Stimulated activated CD4-positive, alpha-beta T cell treated with anti-CD3 and anti-CD28 coated beads, TNF-alpha, amount 100 ng/mL, for 24 hours (primary cell): Measurements from ENCODE around the gene MARS1.

Experiments
- DNase-seq, 3 experiments: peaks; one replicate each; pipeline ENCODE4 v3.0.0-alpha.2; 2020; ENCODE audit warnings: low read depth in 3 of 3

MARS1 gene

GRCh38 chr12:57458665-57459054, 29.2 kb upstream of the MARS1 start:
- no peak for DNase-seq

GRCh38 chr12:57459055-57459749, 28.7 kb upstream of the MARS1 start:
- peak; percentile 86 to 96 (median 94) for DNase-seq

GRCh38 chr12:57459750-57460467, 28.0 kb upstream of the MARS1 start, which contains the start of gene GLI1:
Gene GLI1, plus strand, starts transcription at chr12:57459785. Its CDS starts 3,907 bp downstream, at chr12:57463692.
- DNase-seq, result no peak

GRCh38 chr12:57460468-57460784, 27.4 kb upstream of the MARS1 start:
- DNase-seq, result no peak

- DNase-seq, result no peak
These were observed 27.0 kb upstream of the MARS1 start for GRCh38 chr12:57460841-57461275.

GRCh38 chr12:57461276-57461916, 26.5 kb upstream of the MARS1 start:
- DNase-seq, result no peak

GRCh38 chr12:57461917-57462250, 26.0 kb upstream of the MARS1 start:
- DNase-seq, result no peak

- peak; percentile 78 to 90 (median 90) for DNase-seq
These were observed 25.5 kb upstream of the MARS1 start for GRCh38 chr12:57462251-57462911.

GRCh38 chr12:57462912-57463253, 25.0 kb upstream of the MARS1 start:
- no peak for DNase-seq

- DNase-seq, result no peak
These were observed 23.3 kb upstream of the MARS1 start for GRCh38 chr12:57464569-57464968.

GRCh38 chr12:57465030-57465746, 22.7 kb upstream of the MARS1 start:
- no peak for DNase-seq

- DNase-seq, result no peak
These were observed 21.9 kb upstream of the MARS1 start for GRCh38 chr12:57465747-57466505.

- DNase-seq, result no peak
These were observed 20.5 kb upstream of the MARS1 start for GRCh38 chr12:57467212-57467874.

GRCh38 chr12:57467915-57468314, 20.0 kb upstream of the MARS1 start:
- DNase-seq, result no peak

- no peak for DNase-seq
These were observed 18.3 kb upstream of the MARS1 start for GRCh38 chr12:57469296-57470164.

- DNase-seq, result no peak
These were observed 17.4 kb upstream of the MARS1 start for GRCh38 chr12:57470286-57470969.

GRCh38 chr12:57470970-57471656, 16.8 kb upstream of the MARS1 start:
- DNase-seq, result no peak

- no peak for DNase-seq
These were observed 16.2 kb upstream of the MARS1 start for GRCh38 chr12:57471661-57472060.
